Sigmoid colon (tissue), 4 donors: ENCODE results near the gene SSH3.

ENCODE experiments used
- EP300 ChIP-seq, 4 donors: sonication (generic); formaldehyde crosslinking; IDR thresholded peaks; one replicate each; pipeline ENCODE4 v1.6.1; 2017; ENCODE audit warnings: antibody characterized with exemption in 4 of 4
- TF ChIP-seq, protein P1 (sequence below), 4 experiments: fragments of 450-650 bp in 3 of 4; fragments of 200-600 bp in 1 of 4; IDR thresholded peaks; one replicate each; pipeline ENCODE4 v1.5.1; 2016 to 2019; ENCODE audit warnings: antibody characterized with exemption in 4 of 4, mild to moderate bottlenecking in 3 of 4, moderate library complexity in 2 of 4

- TF ChIP-seq, protein P1, sequence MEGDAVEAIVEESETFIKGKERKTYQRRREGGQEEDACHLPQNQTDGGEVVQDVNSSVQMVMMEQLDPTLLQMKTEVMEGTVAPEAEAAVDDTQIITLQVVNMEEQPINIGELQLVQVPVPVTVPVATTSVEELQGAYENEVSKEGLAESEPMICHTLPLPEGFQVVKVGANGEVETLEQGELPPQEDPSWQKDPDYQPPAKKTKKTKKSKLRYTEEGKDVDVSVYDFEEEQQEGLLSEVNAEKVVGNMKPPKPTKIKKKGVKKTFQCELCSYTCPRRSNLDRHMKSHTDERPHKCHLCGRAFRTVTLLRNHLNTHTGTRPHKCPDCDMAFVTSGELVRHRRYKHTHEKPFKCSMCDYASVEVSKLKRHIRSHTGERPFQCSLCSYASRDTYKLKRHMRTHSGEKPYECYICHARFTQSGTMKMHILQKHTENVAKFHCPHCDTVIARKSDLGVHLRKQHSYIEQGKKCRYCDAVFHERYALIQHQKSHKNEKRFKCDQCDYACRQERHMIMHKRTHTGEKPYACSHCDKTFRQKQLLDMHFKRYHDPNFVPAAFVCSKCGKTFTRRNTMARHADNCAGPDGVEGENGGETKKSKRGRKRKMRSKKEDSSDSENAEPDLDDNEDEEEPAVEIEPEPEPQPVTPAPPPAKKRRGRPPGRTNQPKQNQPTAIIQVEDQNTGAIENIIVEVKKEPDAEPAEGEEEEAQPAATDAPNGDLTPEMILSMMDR (IDR thresholded peaks at IDR 0.05) = no peak
- TF ChIP-seq EP300 (IDR thresholded peaks at IDR 0.05) = no peak
Observed at GRCh38 chr11:67321313-67321871, 18.1 kb downstream of the SSH3 start.
